Measurements from ENCODE around the gene ZNF804A. TPM values are rescaled to one million over a fixed set of nuclear protein-coding genes. Genes with fewer than 3 reads are reported as not detected.

The ZNF804A gene
- total RNA-seq, 1 donor from 2014 or later, result not detected

DNA sequence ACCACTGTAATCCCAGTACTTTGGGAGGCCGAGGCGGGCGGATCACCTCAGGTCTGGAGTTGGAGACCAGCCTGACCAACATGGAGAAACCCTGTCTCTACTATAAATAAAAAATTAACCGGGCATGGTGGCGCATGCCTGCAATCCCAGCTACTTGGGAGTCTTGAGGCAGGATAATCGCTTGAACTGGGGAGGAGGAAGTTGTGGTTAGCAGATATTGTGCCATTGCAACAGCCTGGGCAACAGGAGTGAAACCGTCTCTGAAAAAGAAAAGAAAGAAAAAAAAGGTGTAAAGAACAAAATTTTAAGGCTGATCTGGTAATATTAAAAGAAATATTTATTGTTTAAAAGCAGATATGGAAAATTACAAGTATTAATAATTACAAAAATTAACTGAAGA lies 29.7 kb downstream of the ZNF804A start:
- Mint-ChIP-seq H3K36me3 (ENCODE audit: low read depth) (no peaks in the 10 kb centered on the region), H3K27me3 (ENCODE audit: low read depth) (no peaks in the 10 kb centered on the region), H3K9me3 (no peaks in the 10 kb centered on the region), H3K4me1 (ENCODE audit: low read depth) (no peaks in the 10 kb centered on the region), H3K27ac (no peak overlapping the region), H3K4me3 (ENCODE audit: low read depth) (no peak overlapping the region)
- no peak for DNase-seq (ENCODE audit: low spot score)
- intact Hi-C loops (cut with micrococcal nuclease), result no loop called here

DNA sequence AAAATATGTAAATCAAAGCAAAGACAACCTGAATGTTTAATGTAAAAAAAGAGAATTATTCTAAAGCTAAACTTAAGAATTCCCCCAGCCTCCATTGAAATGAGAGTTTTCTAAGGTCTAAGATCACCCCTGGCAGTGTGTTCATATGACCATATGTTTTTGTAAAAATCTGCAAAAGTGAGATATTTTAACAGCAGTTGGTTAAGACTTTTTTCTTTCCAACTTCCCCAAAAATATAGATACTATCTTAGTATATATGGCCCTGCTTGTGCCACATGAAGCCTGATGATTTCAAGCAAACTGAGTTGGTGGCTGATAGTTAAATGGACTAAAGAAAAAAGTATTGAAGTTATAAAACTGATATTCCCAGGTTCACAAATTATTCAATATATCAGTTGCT lies 35.4 kb downstream of the ZNF804A start:
- no peaks in the 10 kb centered on the region for H3K9me3 Mint-ChIP-seq
- H3K4me1 Mint-ChIP-seq (ENCODE audit: low read depth), result no peaks in the 10 kb centered on the region
- DNase-seq (ENCODE audit: low spot score), result no peak
- H3K27ac Mint-ChIP-seq, result no peak overlapping the region
- intact Hi-C loops (cut with micrococcal nuclease), result no loop called here
- H3K36me3 Mint-ChIP-seq (ENCODE audit: low read depth), result no peaks in the 10 kb centered on the region
- H3K4me3 Mint-ChIP-seq (ENCODE audit: low read depth), result no peak overlapping the region
- no peaks in the 10 kb centered on the region for H3K27me3 Mint-ChIP-seq (ENCODE audit: low read depth)

DNA sequence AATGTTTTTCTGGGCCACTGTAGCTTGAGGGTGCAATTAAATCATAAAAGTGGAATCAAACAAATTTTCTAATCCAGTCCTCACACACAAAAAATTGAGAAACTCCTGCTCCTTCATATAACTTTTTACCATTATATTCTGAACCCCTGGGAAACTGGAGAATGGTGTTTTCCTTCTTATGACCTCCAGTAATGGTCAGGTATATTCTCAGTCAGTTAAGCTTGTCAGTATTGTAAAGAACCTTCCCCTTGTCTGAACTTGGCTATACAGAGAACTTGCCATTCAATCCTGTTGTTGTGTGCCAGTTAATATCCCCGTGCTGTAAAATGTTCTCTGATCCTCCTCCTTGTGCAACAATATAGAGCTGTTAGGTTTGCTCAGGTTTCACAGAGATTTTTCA lies 39.5 kb downstream of the ZNF804A start:
- no peaks in the 10 kb centered on the region for H3K9me3 Mint-ChIP-seq
- intact Hi-C loops (cut with micrococcal nuclease), result no loop called here
- DNase-seq (ENCODE audit: low spot score), result no peak
- no peaks in the 10 kb centered on the region for H3K4me1 Mint-ChIP-seq (ENCODE audit: low read depth)
- H3K4me3 Mint-ChIP-seq (ENCODE audit: low read depth), result no peak overlapping the region
- H3K27me3 Mint-ChIP-seq (ENCODE audit: low read depth), result no peaks in the 10 kb centered on the region
- H3K36me3 Mint-ChIP-seq (ENCODE audit: low read depth), result no peaks in the 10 kb centered on the region
- no peak overlapping the region for H3K27ac Mint-ChIP-seq

DNA sequence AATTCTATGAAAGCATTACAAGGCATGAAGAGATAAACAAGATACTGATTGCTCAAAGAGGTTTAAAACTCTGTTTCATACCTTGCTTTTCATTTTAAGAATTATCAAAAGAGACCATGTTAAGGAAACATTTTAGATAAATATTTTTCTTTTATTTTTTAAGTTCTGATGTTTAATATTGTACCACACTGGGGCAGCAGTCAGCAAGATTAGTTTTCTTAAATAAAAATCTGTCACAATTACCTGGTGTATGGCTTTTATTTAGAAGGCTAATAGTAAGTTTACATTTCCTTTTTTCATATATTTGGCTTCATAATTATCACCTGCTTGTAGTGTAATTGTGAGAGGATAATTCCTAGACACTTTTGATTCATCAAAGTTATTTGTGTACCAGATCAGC lies 46.4 kb downstream of the ZNF804A start:
- Mint-ChIP-seq H3K36me3 (ENCODE audit: low read depth) (no peaks in the 10 kb centered on the region), H3K4me1 (ENCODE audit: low read depth) (no peaks in the 10 kb centered on the region), H3K9me3 (peaks cover 8% of the 10 kb centered on the region), H3K27ac (no peak overlapping the region), H3K27me3 (ENCODE audit: low read depth) (no peaks in the 10 kb centered on the region), H3K4me3 (ENCODE audit: low read depth) (no peak overlapping the region)
- no peak for DNase-seq (ENCODE audit: low spot score)
- intact Hi-C loops (cut with micrococcal nuclease), result no loop called here

DNA sequence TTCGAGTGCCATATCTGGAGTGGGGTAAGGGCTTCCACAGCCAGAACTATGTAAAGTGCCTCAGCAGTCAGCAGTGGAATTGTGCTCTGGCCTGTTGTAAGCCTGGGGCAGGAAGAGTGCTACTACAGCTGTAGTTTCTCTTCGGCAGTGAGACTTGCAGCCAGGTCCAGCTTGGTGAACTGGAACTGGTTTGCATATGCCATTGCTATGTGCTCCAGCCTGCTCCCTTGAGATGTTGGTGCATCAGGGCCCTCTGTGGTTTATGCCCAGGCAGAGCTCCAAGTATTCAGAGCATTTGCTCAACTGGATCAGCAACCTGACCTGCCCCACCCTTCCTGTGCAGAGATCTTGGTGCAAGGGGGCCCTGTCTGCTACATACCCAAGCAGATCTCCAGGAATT lies 47.8 kb downstream of the ZNF804A start:
- H3K9me3 Mint-ChIP-seq, result peaks cover 8% of the 10 kb centered on the region
- no peaks in the 10 kb centered on the region for H3K27me3 Mint-ChIP-seq (ENCODE audit: low read depth)
- no peak overlapping the region for H3K27ac Mint-ChIP-seq
- no peaks in the 10 kb centered on the region for H3K36me3 Mint-ChIP-seq (ENCODE audit: low read depth)
- intact Hi-C loops (cut with micrococcal nuclease), result no loop called here
- no peak overlapping the region for H3K4me3 Mint-ChIP-seq (ENCODE audit: low read depth)
- no peaks in the 10 kb centered on the region for H3K4me1 Mint-ChIP-seq (ENCODE audit: low read depth)
- no peak for DNase-seq (ENCODE audit: low spot score)

DNA sequence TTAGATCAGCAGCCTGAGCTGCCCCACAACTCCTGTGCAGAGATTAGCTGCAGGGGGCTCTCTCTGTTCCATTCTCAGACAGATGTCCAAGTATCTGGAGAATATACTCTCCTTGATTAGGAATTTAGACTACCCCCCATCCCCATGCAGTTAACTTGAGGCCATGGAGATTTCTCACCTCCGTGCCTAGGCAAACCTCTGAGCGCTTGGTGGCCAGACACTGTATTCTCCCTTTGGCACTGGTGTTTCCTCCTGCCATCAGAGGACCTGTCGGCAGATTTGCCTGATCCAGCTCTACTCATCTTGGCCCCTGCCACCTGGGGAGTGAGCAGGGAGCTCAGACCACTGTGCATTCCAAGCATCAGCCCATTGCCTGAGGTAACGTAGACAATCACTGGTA lies 48.3 kb downstream of the ZNF804A start:
- H3K36me3 Mint-ChIP-seq (ENCODE audit: low read depth), result no peaks in the 10 kb centered on the region
- peaks cover 8% of the 10 kb centered on the region for H3K9me3 Mint-ChIP-seq
- no peaks in the 10 kb centered on the region for H3K27me3 Mint-ChIP-seq (ENCODE audit: low read depth)
- H3K4me1 Mint-ChIP-seq (ENCODE audit: low read depth), result no peaks in the 10 kb centered on the region
- no peak overlapping the region for H3K4me3 Mint-ChIP-seq (ENCODE audit: low read depth)
- no peak overlapping the region for H3K27ac Mint-ChIP-seq
- no peak for DNase-seq (ENCODE audit: low spot score)
- intact Hi-C loops (cut with micrococcal nuclease), result no loop called here

DNA sequence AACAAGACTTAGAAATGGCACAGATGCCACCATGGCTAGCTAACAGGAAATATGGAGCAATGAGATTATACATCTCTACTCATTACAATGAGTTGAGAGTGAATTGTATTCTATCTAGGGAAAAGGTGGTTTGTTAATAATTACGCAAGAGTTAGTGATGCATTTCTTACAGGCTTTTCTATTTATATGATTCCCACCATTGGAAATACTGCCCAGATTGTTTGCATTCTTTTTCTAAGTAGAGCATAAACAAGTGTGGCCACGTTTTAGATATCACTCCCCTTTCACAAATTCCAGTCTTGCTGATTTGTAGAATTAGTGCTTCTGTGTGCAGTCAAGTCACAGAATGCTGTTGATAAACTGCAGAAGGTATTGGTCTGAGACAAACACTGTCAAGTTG lies 56.6 kb downstream of the ZNF804A start:
- H3K27me3 Mint-ChIP-seq (ENCODE audit: low read depth), result no peaks in the 10 kb centered on the region
- intact Hi-C loops (cut with micrococcal nuclease), result no loop called here
- no peaks in the 10 kb centered on the region for H3K36me3 Mint-ChIP-seq (ENCODE audit: low read depth)
- DNase-seq (ENCODE audit: low spot score), result no peak
- H3K4me3 Mint-ChIP-seq (ENCODE audit: low read depth), result no peak overlapping the region
- H3K27ac Mint-ChIP-seq, result no peak overlapping the region
- H3K9me3 Mint-ChIP-seq, result peaks cover 3% of the 10 kb centered on the region
- H3K4me1 Mint-ChIP-seq (ENCODE audit: low read depth), result no peaks in the 10 kb centered on the region

DNA sequence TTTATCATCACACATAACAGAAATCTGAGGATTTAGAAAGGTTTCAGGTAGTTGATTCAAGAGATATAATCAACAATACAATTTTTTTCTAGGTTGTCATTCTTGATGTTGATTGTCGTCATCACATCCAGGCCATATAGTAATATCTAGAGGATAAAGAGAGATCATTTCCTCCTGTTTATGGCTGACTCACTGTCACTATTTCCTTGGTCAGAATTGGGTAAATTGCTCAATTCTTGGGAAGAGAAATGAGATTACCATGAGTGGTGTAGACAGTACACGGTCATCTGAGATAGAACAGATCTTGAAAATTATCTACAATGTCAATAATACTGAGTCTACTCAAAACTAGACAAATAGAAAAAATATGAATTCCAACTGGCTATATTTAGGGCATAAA lies 78.8 kb downstream of the ZNF804A start:
- DNase-seq (ENCODE audit: low spot score), result no peak
- Mint-ChIP-seq H3K4me1 (ENCODE audit: low read depth) (no peaks in the 10 kb centered on the region), H3K27ac (no peak overlapping the region), H3K27me3 (ENCODE audit: low read depth) (no peaks in the 10 kb centered on the region), H3K9me3 (no peaks in the 10 kb centered on the region), H3K36me3 (ENCODE audit: low read depth) (no peaks in the 10 kb centered on the region), H3K4me3 (ENCODE audit: low read depth) (no peak overlapping the region)
- intact Hi-C loops (cut with micrococcal nuclease), result no loop called here

DNA sequence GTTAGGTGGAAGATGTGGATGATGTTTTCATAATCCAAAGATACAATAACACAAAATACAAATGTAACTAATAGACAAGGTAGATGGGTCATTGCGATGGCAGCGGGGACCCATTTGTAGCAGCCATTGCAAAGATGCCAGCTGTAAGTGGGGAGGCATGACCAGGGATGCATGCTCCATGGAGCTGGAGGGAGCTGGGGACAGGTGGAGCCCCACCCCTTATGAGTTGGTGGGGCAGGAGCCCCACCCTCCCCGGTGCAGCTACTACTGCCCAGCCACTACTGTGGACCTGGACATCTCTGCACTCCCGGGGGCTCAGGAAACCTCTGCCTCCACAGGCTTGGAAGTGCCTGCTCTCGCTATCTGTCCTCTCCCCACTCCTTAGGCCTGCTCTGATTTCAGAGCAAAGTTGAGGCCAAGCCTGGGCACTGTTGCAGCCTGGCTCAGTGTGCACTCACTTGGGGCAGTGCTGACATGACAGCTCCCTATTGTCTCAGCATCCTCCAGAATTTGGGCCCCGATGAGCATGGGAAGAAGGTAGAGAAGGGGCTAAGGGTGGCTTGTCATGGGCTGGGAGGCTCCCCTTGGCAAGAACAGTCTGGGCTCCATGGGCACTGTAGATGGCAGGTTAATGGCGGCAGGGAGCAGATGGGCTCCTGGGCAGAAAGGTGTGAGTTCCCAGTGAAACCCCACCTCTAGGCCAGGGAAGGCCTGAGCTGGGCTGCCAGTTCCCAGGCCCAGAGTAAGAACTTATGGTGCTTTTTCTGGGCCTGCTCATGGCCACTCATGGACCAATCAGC lies 81.1 kb downstream of the ZNF804A start:
- Mint-ChIP-seq H3K4me3 (ENCODE audit: low read depth) (no peak overlapping the region), H3K9me3 (no peaks in the 10 kb centered on the region), H3K27me3 (ENCODE audit: low read depth) (no peaks in the 10 kb centered on the region), H3K36me3 (ENCODE audit: low read depth) (no peaks in the 10 kb centered on the region), H3K27ac (no peak overlapping the region), H3K4me1 (ENCODE audit: low read depth) (no peaks in the 10 kb centered on the region)
- intact Hi-C loops (cut with micrococcal nuclease), result no loop called here
- no peak for DNase-seq (ENCODE audit: low spot score)

DNA sequence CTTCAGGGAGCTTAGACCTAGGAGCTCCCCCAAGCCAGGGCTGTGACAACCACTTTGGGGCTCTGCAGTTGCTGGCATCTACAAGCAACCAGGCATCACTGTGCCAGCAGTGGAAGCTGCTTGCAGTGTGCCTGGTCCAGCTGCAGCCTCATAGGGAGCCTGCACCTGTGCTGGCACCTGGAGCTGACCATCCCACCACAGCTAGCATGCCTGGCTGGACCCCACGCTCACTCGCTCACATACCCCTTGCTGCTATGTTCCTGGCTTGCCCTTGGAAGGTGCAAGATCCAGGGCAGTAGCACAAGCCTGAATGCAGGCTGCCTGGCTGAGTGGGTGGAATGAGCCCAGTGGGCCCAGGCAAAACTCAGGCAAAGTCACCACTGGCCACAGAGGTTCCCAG lies 82.5 kb downstream of the ZNF804A start:
- Mint-ChIP-seq H3K36me3 (ENCODE audit: low read depth) (no peaks in the 10 kb centered on the region), H3K27me3 (ENCODE audit: low read depth) (no peaks in the 10 kb centered on the region), H3K9me3 (no peaks in the 10 kb centered on the region)

DNA sequence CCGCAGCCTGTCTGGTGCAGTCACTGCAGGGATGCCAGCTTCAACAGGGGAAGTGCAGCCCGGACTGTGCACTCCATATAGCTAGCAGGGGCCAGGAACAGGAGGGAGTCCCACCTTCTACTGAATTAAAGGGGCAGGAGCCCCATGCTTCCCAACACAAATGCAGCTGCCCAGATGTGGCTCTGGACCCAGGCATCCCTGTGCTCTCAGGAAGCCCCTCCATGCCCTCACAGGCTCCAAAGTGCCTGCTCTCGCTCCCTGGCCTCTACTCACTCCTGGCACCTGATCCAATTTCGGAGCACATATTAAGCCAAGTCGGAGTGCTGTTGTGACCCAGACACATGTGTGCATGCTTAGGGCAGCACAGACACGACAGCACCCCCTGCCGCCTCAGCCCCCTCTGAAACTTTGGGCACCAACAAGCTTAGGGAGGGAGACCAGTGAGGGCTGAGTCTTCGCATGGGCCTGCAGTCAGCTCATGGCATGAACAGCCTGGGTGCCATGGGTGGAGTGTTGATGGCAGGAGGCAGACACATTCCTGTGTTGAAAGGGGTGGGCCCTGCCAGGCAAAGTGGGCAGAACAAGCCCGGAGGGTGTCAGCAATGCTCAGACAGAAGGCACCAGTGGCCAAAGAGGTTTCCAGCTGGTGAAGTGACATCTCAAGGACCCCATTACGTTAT lies 83.5 kb downstream of the ZNF804A start:
- Mint-ChIP-seq H3K27ac (no peak overlapping the region), H3K27me3 (ENCODE audit: low read depth) (no peaks in the 10 kb centered on the region), H3K9me3 (no peaks in the 10 kb centered on the region), H3K4me1 (ENCODE audit: low read depth) (no peaks in the 10 kb centered on the region), H3K4me3 (ENCODE audit: low read depth) (no peak overlapping the region), H3K36me3 (ENCODE audit: low read depth) (no peaks in the 10 kb centered on the region)
- intact Hi-C loops (cut with micrococcal nuclease), result no loop called here
- no peak for DNase-seq (ENCODE audit: low spot score)

More for the DNA sequence above, 82.5 kb downstream of the ZNF804A start:
- DNase-seq (ENCODE audit: low spot score), result no peak
- intact Hi-C loops (cut with micrococcal nuclease), result no loop called here
- no peak overlapping the region for H3K4me3 Mint-ChIP-seq (ENCODE audit: low read depth)
- H3K27ac Mint-ChIP-seq, result no peak overlapping the region
- no peaks in the 10 kb centered on the region for H3K4me1 Mint-ChIP-seq (ENCODE audit: low read depth)

DNA sequence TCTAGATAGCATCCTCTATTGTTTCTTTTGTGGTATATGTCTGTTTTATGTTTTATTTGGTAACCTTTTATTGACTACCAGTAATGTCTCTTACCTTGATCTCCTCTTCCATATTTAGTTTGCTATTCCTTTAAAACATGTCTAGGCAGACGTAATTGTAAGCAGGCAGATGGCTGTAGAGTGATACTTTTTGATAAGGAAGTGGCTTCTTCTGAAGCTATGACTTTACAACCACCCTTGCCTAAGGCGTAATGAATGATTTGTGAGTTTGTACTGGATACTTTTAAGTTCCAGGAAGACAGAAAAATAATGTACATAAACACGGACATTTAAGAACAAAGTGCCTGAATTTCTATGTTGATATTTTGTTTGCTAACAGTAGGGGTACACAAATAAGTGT lies 85.6 kb downstream of the ZNF804A start:
- Mint-ChIP-seq H3K36me3 (ENCODE audit: low read depth) (no peaks in the 10 kb centered on the region), H3K27me3 (ENCODE audit: low read depth) (no peaks in the 10 kb centered on the region), H3K9me3 (no peaks in the 10 kb centered on the region), H3K27ac (no peak overlapping the region), H3K4me1 (ENCODE audit: low read depth) (no peaks in the 10 kb centered on the region), H3K4me3 (ENCODE audit: low read depth) (no peak overlapping the region)
- intact Hi-C loops (cut with micrococcal nuclease), result no loop called here
- no peak for DNase-seq (ENCODE audit: low spot score)

DNA sequence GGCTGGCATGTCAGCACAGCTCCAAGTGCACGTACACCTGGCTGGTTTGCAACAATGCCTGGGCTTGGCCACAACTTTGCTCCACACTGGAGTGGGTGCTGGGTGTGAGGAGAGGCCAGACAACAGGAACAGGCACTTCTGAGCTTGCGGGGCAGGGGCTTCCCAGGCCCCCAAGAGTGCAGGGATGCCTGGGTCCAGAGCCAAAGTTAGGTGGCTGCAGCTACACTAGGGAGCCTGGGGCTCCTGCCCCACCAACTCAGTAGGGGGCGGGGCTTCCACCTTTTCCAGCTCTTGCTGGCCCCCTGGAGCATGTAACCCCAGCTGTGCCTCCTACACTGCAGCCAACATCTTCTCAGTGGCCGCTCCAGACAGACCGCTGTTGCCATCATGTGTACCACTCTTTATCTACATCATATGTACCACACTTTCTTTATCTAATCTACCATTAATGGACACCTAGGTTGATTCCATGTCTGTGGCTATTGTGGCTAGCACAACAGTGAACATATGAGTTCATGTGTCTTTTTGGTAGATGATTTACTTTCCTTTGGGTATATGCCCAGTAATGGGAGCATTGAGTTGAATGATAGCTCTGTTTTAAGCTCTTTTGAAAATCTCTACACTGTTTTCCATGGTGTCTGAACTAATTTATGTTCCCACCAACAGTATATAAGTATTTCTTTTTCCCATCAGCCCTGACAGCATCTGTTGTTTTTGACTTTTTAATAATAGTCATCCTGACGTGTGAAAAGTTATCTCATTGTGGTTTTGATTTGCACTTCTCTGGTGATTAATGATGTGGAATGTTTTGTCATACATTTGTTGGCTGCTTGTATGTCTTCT lies 87.9 kb downstream of the ZNF804A start:
- Mint-ChIP-seq H3K27me3 (ENCODE audit: low read depth) (no peaks in the 10 kb centered on the region), H3K9me3 (no peaks in the 10 kb centered on the region), H3K36me3 (ENCODE audit: low read depth) (no peaks in the 10 kb centered on the region), H3K4me1 (ENCODE audit: low read depth) (no peaks in the 10 kb centered on the region), H3K27ac (no peak overlapping the region), H3K4me3 (ENCODE audit: low read depth) (no peak overlapping the region)
- DNase-seq (ENCODE audit: low spot score), result no peak
- intact Hi-C loops (cut with micrococcal nuclease), result no loop called here
